CD14-positive monocyte (primary cell): ENCODE data around the gene FAM98C. TPM values are rescaled to one million over a fixed set of nuclear protein-coding genes. Genes with fewer than 3 reads are reported as not detected.
A peak's percentile ranks its signal among the peaks of the same experiment; 100 is the strongest.

ENCODE experiments used
- DNase-seq, 3 donors: peaks; one replicate each; pipeline ENCODE4 v3.0.0-alpha.2; 2011 to 2022
- H2AFZ ChIP-seq: 2 replicates; pipeline ENCODE4 v1.6.0; 2012; ENCODE audit warnings: mild to moderate bottlenecking, low read depth, low read length, inconsistent platforms; ENCODE audit not compliant: insufficient read depth, poor library complexity, severe bottlenecking
- H3K27ac ChIP-seq, 2 donors: 1 replicate in 1 of 2; 2 replicates in 1 of 2; pipeline ENCODE4 v1.5.1; 2012 to 2013; ENCODE audit warnings: low read length in 2 of 2, control low read depth in 1 of 2, inconsistent platforms in 1 of 2, low read depth in 1 of 2, mild to moderate bottlenecking in 1 of 2
- H3K27me3 ChIP-seq, 2 donors: one replicate each; pipeline versions ENCODE4 v1.6.0 to v1.6.1; 2011 to 2013; ENCODE audit warnings: low read length in 2 of 2; ENCODE audit not compliant: control insufficient read depth in 2 of 2, insufficient read depth in 2 of 2
- H3K36me3 ChIP-seq, 2 donors: replicated peaks in 1 of 2; 1 replicate in 1 of 2; 2 replicates in 1 of 2; pipeline versions ENCODE4 v1.5.1 to v1.6.1; 2012 to 2013; ENCODE audit warnings: low read length in 2 of 2, control low read depth in 1 of 2, inconsistent platforms in 1 of 2, mild to moderate bottlenecking in 1 of 2; ENCODE audit not compliant: insufficient read depth in 2 of 2, control insufficient read depth in 1 of 2
- H3K4me1 ChIP-seq, 2 donors: 1 replicate in 1 of 2; 2 replicates in 1 of 2; pipeline versions ENCODE4 v1.5.1 to v1.6.1; 2012 to 2013; ENCODE audit warnings: low read length in 2 of 2, control low read depth in 1 of 2, inconsistent platforms in 1 of 2, mild to moderate bottlenecking in 1 of 2, moderate library complexity in 1 of 2; ENCODE audit not compliant: insufficient read depth in 2 of 2, control insufficient read depth in 1 of 2
- H3K4me2 ChIP-seq: replicated peaks from 2 replicates; pipeline ENCODE3; 2012; ENCODE audit warnings: low read length, moderate library complexity, mild to moderate bottlenecking; ENCODE audit not compliant: poor library complexity, severe bottlenecking; ENCODE audit errors: extremely low read depth
- H3K4me3 ChIP-seq, 3 experiments: fragments of 200-600 bp in 1 of 3; sonication (generic) in 1 of 3; replicated peaks in 1 of 3; 1 replicate in 2 of 3; 2 replicates in 1 of 3; pipeline ENCODE4 v1.5.1; 2011 to 2013; ENCODE audit warnings: low read length in 3 of 3, mild to moderate bottlenecking in 3 of 3, control low read depth in 2 of 3, low read depth in 2 of 3, inconsistent platforms in 1 of 3, moderate library complexity in 1 of 3
- H3K79me2 ChIP-seq: 2 replicates; pipeline ENCODE4 v1.6.0; 2012; ENCODE audit warnings: mild to moderate bottlenecking, control low read depth, inconsistent platforms, low read length, moderate library complexity; ENCODE audit not compliant: insufficient read depth
- H3K9ac ChIP-seq: 2 replicates; pipeline ENCODE4 v1.6.0; 2017; ENCODE audit warnings: low read length, mild to moderate bottlenecking; ENCODE audit not compliant: insufficient read depth, poor library complexity, severe bottlenecking
- H3K9me3 ChIP-seq, 2 donors: replicated peaks in 1 of 2; 1 replicate in 1 of 2; 2 replicates in 1 of 2; pipeline versions ENCODE4 v1.5.1 to v1.6.1; 2012 to 2013; ENCODE audit warnings: low read length in 2 of 2, control low read depth in 1 of 2; ENCODE audit not compliant: control insufficient read depth in 1 of 2, insufficient read depth in 1 of 2
- H4K20me1 ChIP-seq: 2 replicates; pipeline ENCODE4 v1.6.0; 2012; ENCODE audit warnings: mild to moderate bottlenecking, low read length, control low read depth, moderate library complexity; ENCODE audit not compliant: insufficient read depth
- H3K27ac Mint-ChIP-seq, 7 donors: one replicate each; pipeline ENCODE4 v1.8.0; 2020; ENCODE audit warnings: mild to moderate bottlenecking in 7 of 7, mixed read lengths in 7 of 7, moderate library complexity in 6 of 7, inconsistent platforms in 2 of 7
- H3K27me3 Mint-ChIP-seq, 3 donors: one replicate each; pipeline ENCODE4 v1.8.0; 2021 to 2022; ENCODE audit warnings: low read depth in 3 of 3, mild to moderate bottlenecking in 3 of 3, mixed read lengths in 3 of 3, moderate library complexity in 3 of 3, inconsistent platforms in 1 of 3
- H3K36me3 Mint-ChIP-seq, 2 donors: one replicate each; pipeline ENCODE4 v1.8.0; 2020; ENCODE audit warnings: mixed read lengths in 2 of 2, inconsistent platforms in 1 of 2, mild to moderate bottlenecking in 1 of 2
- H3K4me1 Mint-ChIP-seq: one replicate; pipeline ENCODE4 v1.8.0; 2020; ENCODE audit warnings: mild to moderate bottlenecking, mixed read lengths
- H3K4me3 Mint-ChIP-seq, 2 donors: one replicate each; pipeline ENCODE4 v1.8.0; 2020; ENCODE audit warnings: mild to moderate bottlenecking in 2 of 2, mixed read lengths in 2 of 2, moderate library complexity in 1 of 2
- H3K9me3 Mint-ChIP-seq, 7 donors: one replicate each; pipeline ENCODE4 v1.8.0; 2020 to 2022; ENCODE audit warnings: mixed read lengths in 7 of 7, mild to moderate bottlenecking in 6 of 7, moderate library complexity in 6 of 7, inconsistent platforms in 2 of 7
- CTCF ChIP-seq: fragments of 200-600 bp; IDR thresholded peaks from one replicate; pipeline ENCODE4 v1.8.0; 2022; ENCODE audit warnings: antibody characterized with exemption, mild to moderate bottlenecking
- WGBS: methylation state at CpG from one replicate; pipeline ENCODE4 v1.1.5; 2013; ENCODE audit warnings: missing lambda C conversion rate; ENCODE audit not compliant: insufficient coverage; 5-methylcytosine and 5-hydroxymethylcytosine counted together
- intact Hi-C, 2 donors: fragments of 100-400 bp; cut with micrococcal nuclease; formaldehyde crosslinking; loops; one replicate each; pipeline versions ENCODE4 v1.15.0 to v1.15.1; 2023
- polyA plus RNA-seq, 3 donors: library from polyadenylated mRNA; depleted of rRNA in 1 of 3; unstranded in 2 of 3; stranded (reverse) in 1 of 3; fragments of 300-500 nt in 2 of 3; fragments of >200 nt in 1 of 3; fragmentation: Illumina TruSeq in 2 of 3; gene quantifications; 1 replicate in 2 of 3; 2 replicates in 1 of 3; pipeline ENCODE4 v1.2.3, GENCODE V29; 2012 to 2021

FAM98C gene
- polyA plus RNA-seq, 3 donors: 8.5 to 41.0 (median 12.6) TPM

- H3K4me1 ChIP-seq: peaks cover 9 to 17% of the 10 kb centered on the region in 2 donors
- peak overlapping the region in 2 of 7 donors; percentile 23 to 35 for H3K27ac Mint-ChIP-seq
- no peak overlapping the region for H3K4me2 ChIP-seq
- peaks cover 4% of the 10 kb centered on the region for H3K79me2 ChIP-seq
- H3K36me3 Mint-ChIP-seq: peaks cover 70 to 89% of the 10 kb centered on the region in 2 donors
- no peaks in the 10 kb centered on the region for H3K27me3 ChIP-seq
- no peak for TF ChIP-seq CTCF
- intact Hi-C loops: no loop called here
- no peaks in the 10 kb centered on the region for H3K9me3 ChIP-seq
- DNase-seq: no peak
- no peak overlapping the region for H3K9ac ChIP-seq
- no peak overlapping the region for H3K4me3 Mint-ChIP-seq
- H2AFZ ChIP-seq: no peak overlapping the region
- H3K27ac ChIP-seq: peak overlapping the region in 1 of 2 donors; percentile 5
- 100% methylated on average over 8 of the region's 8 CpGs for WGBS
- peaks cover 0 to 6% (median 0%) of the 10 kb centered on the region in 7 donors for H3K9me3 Mint-ChIP-seq
- peaks cover 0 to 3% (median 0%) of the 10 kb centered on the region in 3 donors for H3K27me3 Mint-ChIP-seq
- H3K4me1 Mint-ChIP-seq: peaks cover 21% of the 10 kb centered on the region
- H4K20me1 ChIP-seq: peaks cover 38% of the 10 kb centered on the region
- peaks cover 67 to 86% of the 10 kb centered on the region in 2 donors for H3K36me3 ChIP-seq
- no peak overlapping the region for H3K4me3 ChIP-seq
These were observed 9.6 kb downstream of the FAM98C start for GRCh38 chr19:38412491-38412890.

GRCh38 chr19:38412961-38413360 lies 10.1 kb downstream of the FAM98C start:
- intact Hi-C loops: no loop called here
- Mint-ChIP-seq H3K9me3 (peaks cover 0 to 6% (median 0%) of the 10 kb centered on the region in 7 donors), H3K4me3 (no peak overlapping the region), H3K27me3 (peaks cover 0 to 3% (median 0%) of the 10 kb centered on the region in 3 donors), H3K27ac (peak overlapping the region in 2 of 7 donors; percentile 20 to 63), H3K36me3 (peaks cover 69 to 88% of the 10 kb centered on the region in 2 donors), H3K4me1 (peaks cover 25% of the 10 kb centered on the region)
- peaks cover 67 to 86% of the 10 kb centered on the region in 2 donors for H3K36me3 ChIP-seq
- no peak for TF ChIP-seq CTCF
- peaks cover 38% of the 10 kb centered on the region for H4K20me1 ChIP-seq
- H3K79me2 ChIP-seq: peaks cover 4% of the 10 kb centered on the region
- H3K9ac ChIP-seq: no peak overlapping the region
- no CpG with 5 or more reads among the region's 11 CpGs for WGBS
- H3K27ac ChIP-seq: peak overlapping the region in 1 of 2 donors; percentile 5
- DNase-seq: no peak
- no peak overlapping the region for H3K4me3 ChIP-seq
- H3K4me1 ChIP-seq: peaks cover 12 to 21% of the 10 kb centered on the region in 2 donors
- no peaks in the 10 kb centered on the region for H3K9me3 ChIP-seq
- H3K27me3 ChIP-seq: no peaks in the 10 kb centered on the region
- no peak overlapping the region for H3K4me2 ChIP-seq
- H2AFZ ChIP-seq: no peak overlapping the region
